Dorsolateral prefrontal cortex (tissue), 118 donors: ENCODE data around the gene AVL9. TPM values are rescaled to one million over a fixed set of nuclear protein-coding genes. Genes with fewer than 3 reads are reported as not detected.

Experiments used
- total RNA-seq, 120 experiments: library from RNA; stranded (reverse); gene quantifications; one replicate each; pipeline versions ENCODE4 v1.2.3 to v1.2.4, GENCODE V29; 2022

The AVL9 gene
- total RNA-seq, 120 experiments from 2014 or later = 38.2 to 86.2 (median 63.0) TPM

Other genes starting within 250 kb of the AVL9 start
- gene LSM5, start 5.1 kb upstream of the AVL9 start, total RNA-seq = 10 to 100 TPM; 16.7 to 34.2 (median 24.6) TPM